IMR-90 (cell line): ENCODE measurements around the gene MOB3A. TPM values are rescaled to one million over a fixed set of nuclear protein-coding genes. Genes with fewer than 3 reads are reported as not detected.

ENCODE experiments used
- ATAC-seq: fragments of 200-7000 bp; cut with Tn5 transposase; 2 replicates; pipeline ENCODE4 v1.9.1; 2020; ENCODE audit warnings: low read depth, mild to moderate bottlenecking, moderate library complexity
- BruUV-seq: library from RNA; stranded (reverse); fragments of 400-500 nt; replicated peaks from 2 replicates; lab custom pipeline; 2021; lab: Mats Ljungman, UMichigan
- CTCF ChIA-PET: fragments of 300-600 bp; formaldehyde crosslinking; extraction: SDS; loops from one replicate; lab custom pipeline; 2021; ENCODE audit warnings: antibody characterized with exemption; lab: Yijun Ruan, JAX
- POLR2A ChIA-PET: fragments of 300-600 bp; sonication (Branson Sonifier 250); formaldehyde crosslinking; loops from one replicate; lab custom pipeline; 2022; ENCODE audit warnings: antibody characterized with exemption; ENCODE audit not compliant: unreplicated experiment; lab: Charles Lee
- DNase-seq: peaks from one replicate; pipeline ENCODE4 v3.0.0; 2013
- H2AFZ ChIP-seq: replicated peaks from 2 replicates; pipeline ENCODE3; 2013; ENCODE audit warnings: low read length, mild to moderate bottlenecking; ENCODE audit not compliant: poor library complexity
- H2AK5ac ChIP-seq: 2 replicates; pipeline ENCODE4 v1.6.1; 2013; ENCODE audit warnings: low read depth, low read length, inconsistent platforms
- H2AK9ac ChIP-seq: replicated peaks from 2 replicates; pipeline ENCODE3; 2013; ENCODE audit warnings: mild to moderate bottlenecking, low read depth, low read length, moderate library complexity; ENCODE audit not compliant: poor library complexity
- H2BK120ac ChIP-seq: 2 replicates; pipeline ENCODE4 v1.6.1; 2013; ENCODE audit warnings: low read depth, low read length, inconsistent platforms
- H2BK15ac ChIP-seq: 3 replicates; pipeline ENCODE4 v1.6.1; 2013; ENCODE audit warnings: low read depth, low read length, inconsistent platforms
- H2BK20ac ChIP-seq: 2 replicates; pipeline ENCODE4 v1.6.1; 2013; ENCODE audit warnings: low read depth, mild to moderate bottlenecking, inconsistent platforms, low read length, moderate library complexity
- H2BK5ac ChIP-seq: 2 replicates; pipeline ENCODE4 v1.6.1; 2013; ENCODE audit warnings: mild to moderate bottlenecking, low read depth, low read length, inconsistent platforms; ENCODE audit not compliant: poor library complexity, severe bottlenecking
- H3K14ac ChIP-seq: replicated peaks from 2 replicates; pipeline ENCODE4 v1.6.1; 2013; ENCODE audit warnings: low read depth, low read length, inconsistent platforms
- H3K18ac ChIP-seq: 2 replicates; pipeline ENCODE4 v1.6.1; 2013; ENCODE audit warnings: low read depth, low read length, control low read depth
- H3K23ac ChIP-seq: 2 replicates; pipeline ENCODE4 v1.6.1; 2013; ENCODE audit warnings: low read depth, low read length, inconsistent platforms
- H3K27ac ChIP-seq: 2 replicates; pipeline ENCODE4 v1.5.1; 2013; ENCODE audit warnings: mild to moderate bottlenecking, control low read depth, low read length; ENCODE audit not compliant: insufficient read depth
- H3K27me3 ChIP-seq: 2 replicates; pipeline ENCODE4 v1.6.1; 2013; ENCODE audit warnings: low read length; ENCODE audit not compliant: control insufficient read depth, insufficient read depth
- H3K36me3 ChIP-seq: 2 replicates; pipeline ENCODE4 v1.6.1; 2013; ENCODE audit warnings: low read length, mixed read lengths; ENCODE audit not compliant: control insufficient read depth, insufficient read depth
- H3K4ac ChIP-seq: 2 replicates; pipeline ENCODE4 v1.6.1; 2013; ENCODE audit warnings: low read depth, low read length, inconsistent platforms
- H3K4me1 ChIP-seq: 2 replicates; pipeline ENCODE4 v1.6.1; 2013; ENCODE audit warnings: low read length, mixed read lengths; ENCODE audit not compliant: control insufficient read depth, insufficient read depth
- H3K4me2 ChIP-seq: 2 replicates; pipeline ENCODE4 v1.6.1; 2013; ENCODE audit warnings: low read depth, mild to moderate bottlenecking, control low read depth, low read length, moderate library complexity
- H3K4me3 ChIP-seq: 2 replicates; pipeline ENCODE4 v1.5.1; 2013; ENCODE audit warnings: low read depth, mild to moderate bottlenecking, control low read depth, low read length, moderate library complexity; ENCODE audit not compliant: insufficient read depth
- H3K56ac ChIP-seq: 2 replicates; pipeline ENCODE4 v1.6.1; 2013; ENCODE audit warnings: low read length, inconsistent platforms; ENCODE audit not compliant: insufficient read depth; ENCODE audit errors: extremely low read depth
- H3K79me1 ChIP-seq, 2 experiments: 2 replicates each; pipeline ENCODE4 v1.6.1; 2013; ENCODE audit warnings: low read length in 2 of 2, inconsistent platforms in 1 of 2, low read depth in 1 of 2
- H3K9ac ChIP-seq: 2 replicates; pipeline ENCODE4 v1.6.1; 2013; ENCODE audit warnings: low read depth, low read length, control low read depth
- H3K9me1 ChIP-seq: 2 replicates; pipeline ENCODE4 v1.6.1; 2013; ENCODE audit warnings: low read length, inconsistent platforms; ENCODE audit not compliant: insufficient read depth
- H3K9me3 ChIP-seq: 2 replicates; pipeline ENCODE4 v1.6.1; 2013; ENCODE audit warnings: low read length; ENCODE audit not compliant: control insufficient read depth, insufficient read depth
- H4K20me1 ChIP-seq: 2 replicates; pipeline ENCODE4 v1.6.1; 2013; ENCODE audit warnings: low read length, inconsistent platforms; ENCODE audit not compliant: insufficient read depth
- H4K5ac ChIP-seq: 2 replicates; pipeline ENCODE4 v1.6.1; 2013; ENCODE audit warnings: mild to moderate bottlenecking, low read depth, low read length, control low read depth
- H4K8ac ChIP-seq, 2 experiments: 2 replicates each; pipeline ENCODE4 v1.6.1; 2013; ENCODE audit warnings: low read depth in 2 of 2, low read length in 2 of 2, control low read depth in 1 of 2, inconsistent platforms in 1 of 2
- H4K91ac ChIP-seq: 2 replicates; pipeline ENCODE4 v1.6.1; 2013; ENCODE audit warnings: low read depth, low read length, inconsistent platforms; ENCODE audit not compliant: insufficient read depth
- BHLHE40 ChIP-seq: fragments of 150-350 bp; IDR thresholded peaks from 2 replicates; pipeline ENCODE4 v1.6.1; 2016; ENCODE audit warnings: mild to moderate bottlenecking, low read depth, low read length
- FOS ChIP-seq: fragments of 150-350 bp; IDR thresholded peaks from 2 replicates; pipeline ENCODE4 v1.6.1; 2016; ENCODE audit warnings: low read depth, low read length
- MAFK ChIP-seq: IDR thresholded peaks from 2 replicates; pipeline ENCODE4 v1.6.1; 2012; ENCODE audit warnings: low read depth, low read length, improper control_type of control experiment
- POLR2A ChIP-seq: IDR thresholded peaks from 2 replicates; pipeline ENCODE4 v1.6.1; 2012; ENCODE audit warnings: mild to moderate bottlenecking, low read depth, low read length
- SMC3 ChIP-seq: fragments of 150-350 bp; IDR thresholded peaks from 2 replicates; pipeline ENCODE4 v1.6.1; 2016; ENCODE audit warnings: low read depth, mild to moderate bottlenecking, antibody characterized with exemption, low read length, moderate library complexity
- WGBS, 2 experiments: methylation state at CpG; one replicate each; pipeline versions ENCODE4 v1.1.5 to v1.1.7; 2013; ENCODE audit warnings: missing lambda C conversion rate in 2 of 2; ENCODE audit not compliant: insufficient read length in 1 of 2; ENCODE audit errors: extremely low coverage in 2 of 2; 5-methylcytosine and 5-hydroxymethylcytosine counted together
- dilution Hi-C: fragments of 300-500 bp; cut with HindIII; formaldehyde crosslinking; loops from one replicate; pipeline ENCODE4 v1.14.3; 2018; ENCODE audit warnings: low sequenced_read_pairs; ENCODE audit not compliant: unreplicated experiment
- in situ Hi-C: fragments of 300-500 bp; cut with MboI; formaldehyde crosslinking; loops from 3 replicates; pipeline ENCODE4 v1.14.3; 2019; ENCODE audit warnings: low sequenced_read_pairs, inconsistent platforms, mixed read lengths
- intact Hi-C: fragments of 100-400 bp; cut with micrococcal nuclease; formaldehyde crosslinking; loops from 2 replicates; pipeline ENCODE4 v1.10.0; 2022
- polyA plus RNA-seq, 3 experiments: library from polyadenylated mRNA; depleted of rRNA; stranded (reverse); fragments of >200 nt; gene quantifications; 2 replicates each; pipeline ENCODE4 v1.2.3, GENCODE V29; 2012; ENCODE audit warnings: low replicate concordance in 1 of 3
- total RNA-seq: library from RNA; depleted of rRNA; stranded (reverse); fragments of >200 nt; gene quantifications from 2 replicates; pipeline ENCODE4 v1.2.3, GENCODE V29; 2012

The MOB3A gene
- total and polyA plus RNA-seq, 2 of the 4 experiments (the other 2 are of a cell fraction) = 9.3 to 26.5 TPM

DNA sequence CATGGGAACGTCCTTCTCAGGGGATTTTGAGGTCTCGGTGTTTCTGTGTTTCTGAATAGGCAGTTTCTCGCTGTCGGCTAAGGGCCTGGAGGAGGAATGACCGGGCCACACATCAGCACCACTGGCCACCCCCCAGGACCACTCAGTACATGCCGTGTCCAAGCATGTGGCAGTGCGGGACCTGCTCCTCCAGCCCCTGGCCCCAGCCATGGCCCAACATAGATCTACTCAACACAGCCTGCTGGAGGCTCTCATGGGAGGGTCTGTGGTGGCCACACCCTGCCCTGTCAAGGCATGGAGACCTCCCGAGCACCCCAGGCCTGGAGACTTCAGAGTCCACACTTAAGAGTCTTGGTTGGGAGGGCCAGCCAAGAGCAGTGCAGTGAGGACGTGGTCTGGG, 18.1 kb upstream of the MOB3A start:
- no TSS peak for BruUV-seq
- no peak overlapping the region for H2BK5ac ChIP-seq
- H3K36me3 ChIP-seq = peaks cover 95% of the 10 kb centered on the region
- no peak overlapping the region for H3K4me2 ChIP-seq
- no peak overlapping the region for H2AFZ ChIP-seq
- intact Hi-C loops = no loop called here
- POLR2A ChIA-PET = no interaction called here
- no peak overlapping the region for H3K23ac ChIP-seq
- TF ChIP-seq FOS (no peak), MAFK (no peak), SMC3 (no peak), BHLHE40 (no peak), POLR2A (no peak)
- H3K4ac ChIP-seq = no peak overlapping the region
- no peak overlapping the region for H2AK5ac ChIP-seq
- no peak overlapping the region for H2AK9ac ChIP-seq
- H3K14ac ChIP-seq = no peak overlapping the region
- no peak overlapping the region for H4K8ac ChIP-seq
- no peak overlapping the region for H2BK120ac ChIP-seq
- H3K4me1 ChIP-seq = no peaks in the 10 kb centered on the region
- H3K56ac ChIP-seq = no peak overlapping the region
- H3K9me1 ChIP-seq = no peaks in the 10 kb centered on the region
- H4K20me1 ChIP-seq = peaks cover 12% of the 10 kb centered on the region
- 100% methylated on average over 1 of the region's 9 CpGs; no CpG with 5 or more reads in 1 of the 2 experiments for WGBS, 2 experiments
- no peak overlapping the region for H3K18ac ChIP-seq
- no peak overlapping the region for H3K9ac ChIP-seq
- no peak for DNase-seq
- no peak overlapping the region for H2BK15ac ChIP-seq
- dilution Hi-C loops = no loop called here
- H2BK20ac ChIP-seq = no peak overlapping the region
- H3K9me3 ChIP-seq = no peaks in the 10 kb centered on the region
- H3K27me3 ChIP-seq = no peaks in the 10 kb centered on the region
- in situ Hi-C loops = no loop called here
- H3K27ac ChIP-seq = no peak overlapping the region
- H3K79me1 ChIP-seq = peaks cover 7 to 22% of the 10 kb centered on the region in 2 experiments; a peak in 3 of 4 replicates
- CTCF ChIA-PET = no interaction called here
- H4K5ac ChIP-seq = no peak overlapping the region
- ATAC-seq = no peak
- H4K91ac ChIP-seq = no peak overlapping the region
- no peak overlapping the region for H3K4me3 ChIP-seq
